HepG2 (cell line): Measurements from ENCODE around the gene G6PC3. TPM values are rescaled to one million over a fixed set of nuclear protein-coding genes. Genes with fewer than 3 reads are reported as not detected.
A peak's percentile ranks its signal among the peaks of the same experiment; 100 is the strongest.

Experiments
- ARID5B ChIP-seq: IDR thresholded peaks from 2 replicates; pipeline ENCODE4 v1.4.0; 2020; ENCODE audit warnings: mild to moderate bottlenecking, missing genetic modification reagents
- ASH2L ChIP-seq: fragments of 300-600, 200-600 bp; sonication (generic); IDR thresholded peaks from 2 replicates; pipeline ENCODE4 v1.7.0; 2017; ENCODE audit warnings: low read depth, mild to moderate bottlenecking, moderate library complexity, mixed read lengths, low read length; ENCODE audit not compliant: insufficient read length
- ELF4 ChIP-seq: sonication (generic); formaldehyde crosslinking; IDR thresholded peaks from 2 replicates; pipeline ENCODE4 v1.5.0; 2020; ENCODE audit warnings: missing genetic modification reagents, mild to moderate bottlenecking, moderate library complexity, borderline replicate concordance
- FOXJ3 ChIP-seq: sonication (generic); formaldehyde crosslinking; IDR thresholded peaks from 2 replicates; pipeline ENCODE4 v1.4.0; 2020; ENCODE audit warnings: missing genetic modification reagents, mild to moderate bottlenecking, borderline replicate concordance
- GABPB1 ChIP-seq: IDR thresholded peaks from 2 replicates; pipeline ENCODE4 v1.6.1; 2016; ENCODE audit warnings: mild to moderate bottlenecking, missing genetic modification reagents, moderate library complexity, missing compliant biosample characterization
- HNRNPH1 ChIP-seq: fragments of 200-400 bp; formaldehyde crosslinking; optimal IDR thresholded peaks from 2 replicates; pipeline ENCODE3; 2017; ENCODE audit warnings: mild to moderate bottlenecking, low read depth, low read length
- HOXA7 ChIP-seq: sonication (generic); formaldehyde crosslinking; IDR thresholded peaks from 2 replicates; pipeline ENCODE4 v1.8.1; 2022; ENCODE audit warnings: mild to moderate bottlenecking, missing genetic modification reagents, moderate library complexity
- KLF6 ChIP-seq: IDR thresholded peaks from 2 replicates; pipeline ENCODE4 v1.8.0; 2016; ENCODE audit warnings: missing biosample characterization, missing genetic modification reagents
- PHF20 ChIP-seq: sonication (generic); formaldehyde crosslinking; IDR thresholded peaks from 2 replicates; pipeline ENCODE4 v1.5.0; 2020; ENCODE audit warnings: mild to moderate bottlenecking, missing genetic modification reagents
- POLR2AphosphoS2 ChIP-seq: IDR thresholded peaks from 2 replicates; pipeline ENCODE4 v1.6.1; 2011; ENCODE audit warnings: low read depth, low read length, improper control_type of control experiment
- SKIL ChIP-seq: sonication (generic); formaldehyde crosslinking; IDR thresholded peaks from 2 replicates; pipeline ENCODE4 v1.8.0; 2022; ENCODE audit warnings: missing genetic modification reagents, mild to moderate bottlenecking, moderate library complexity, borderline replicate concordance
- SOX5 ChIP-seq: IDR thresholded peaks from 2 replicates; pipeline ENCODE4 v1.6.1; 2016; ENCODE audit warnings: borderline replicate concordance
- SRY ChIP-seq: sonication (generic); formaldehyde crosslinking; IDR thresholded peaks from 2 replicates; pipeline ENCODE4 v1.8.0; 2022; ENCODE audit warnings: mild to moderate bottlenecking, missing genetic modification reagents
- USF2 ChIP-seq, 2 experiments: sonication (generic) in 1 of 2; formaldehyde crosslinking in 1 of 2; IDR thresholded peaks; 2 replicates each; pipeline versions ENCODE4 v1.5.1 to v1.6.1; 2011 to 2020; ENCODE audit warnings: borderline replicate concordance in 1 of 2, low read depth in 1 of 2, low read length in 1 of 2, mild to moderate bottlenecking in 1 of 2, missing genetic modification reagents in 1 of 2, moderate library complexity in 1 of 2
- ZFP82 ChIP-seq: sonication (generic); formaldehyde crosslinking; IDR thresholded peaks from 2 replicates; pipeline ENCODE4 v1.5.1; 2020; ENCODE audit warnings: mild to moderate bottlenecking, missing genetic modification reagents, borderline replicate concordance
- ZNF10 ChIP-seq: sonication (generic); formaldehyde crosslinking; IDR thresholded peaks from 2 replicates; pipeline ENCODE4 v1.4.0; 2020; ENCODE audit warnings: mild to moderate bottlenecking, low read depth, missing genetic modification reagents, borderline replicate concordance
- ZNF207 ChIP-seq: fragments of 450-650 bp; IDR thresholded peaks from 2 replicates; pipeline ENCODE4 v1.6.1; 2016; ENCODE audit warnings: antibody characterized with exemption, borderline replicate concordance
- ZNF326 ChIP-seq: sonication (generic); formaldehyde crosslinking; IDR thresholded peaks from 2 replicates; pipeline ENCODE4 v1.4.0; 2020; ENCODE audit warnings: missing genetic modification reagents, borderline replicate concordance
- ZNF674 ChIP-seq: sonication (generic); formaldehyde crosslinking; IDR thresholded peaks from 2 replicates; pipeline ENCODE4 v1.5.0; 2020; ENCODE audit warnings: low read depth, mild to moderate bottlenecking, missing genetic modification reagents
- ZNF768 ChIP-seq: sonication (generic); formaldehyde crosslinking; IDR thresholded peaks from 2 replicates; pipeline ENCODE4 v1.4.0; 2020; ENCODE audit warnings: missing genetic modification reagents
- ZNF780A ChIP-seq: sonication (generic); formaldehyde crosslinking; IDR thresholded peaks from 2 replicates; pipeline ENCODE4 v1.8.0; 2022; ENCODE audit warnings: mild to moderate bottlenecking, missing genetic modification reagents, moderate library complexity
- polyA plus RNA-seq, 8 experiments: library from polyadenylated mRNA; depleted of rRNA in 3 of 8; stranded (reverse) in 7 of 8; unstranded in 1 of 8; fragments of >200 nt; fragmentation: Illumina TruSeq in 4 of 8; extraction: Trizol in 4 of 8; gene quantifications; 2 replicates each; pipeline versions ENCODE4 v1.2.1 to v1.2.3, GENCODE V29; 2011 to 2016; ENCODE audit warnings: low read depth in 4 of 8, missing spikeins in 1 of 8, mixed read lengths in 1 of 8; ENCODE audit not compliant: insufficient read depth in 1 of 8
- total RNA-seq, 5 experiments: library from RNA; depleted of rRNA; stranded (reverse); fragments of >200 nt; fragmentation: Illumina TruSeq; extraction: Trizol; gene quantifications; 2 replicates each; pipeline ENCODE4 v1.2.3, GENCODE V29; 2016; ENCODE audit warnings: low read depth in 1 of 5

The G6PC3 gene
- total and polyA plus RNA-seq, 2 of the 13 experiments (the other 11 are each of a cell fraction or from before 2014, with no cell fraction given) = 38.5 to 75.8 TPM

- TF ChIP-seq USF2 (IDR thresholded peaks at IDR 0.05; ENCODE audit: low read depth, low read length) (no peak), USF2 (CRISPR knock-in tag; IDR thresholded peaks at IDR 0.05; ENCODE audit: borderline replicate concordance) (no peak), ELF4 (CRISPR knock-in tag) (no peak), ZNF768 (CRISPR knock-in tag) (peak; percentile 57; the same call in 1 of the 2 replicates), ZFP82 (no peak), ZNF780A (CRISPR knock-in tag) (no peak), ZNF326 (CRISPR knock-in tag) (no peak), ZNF10 (no peak), SKIL (no peak), SOX5 (0 out of 2 replicates have a peak, but pooled peaks have one; percentile 11), PHF20 (CRISPR knock-in tag) (no peak), SRY (CRISPR knock-in tag) (no peak), ZNF207 (no peak), HNRNPH1 (no peak), POLR2AphosphoS2 (no peak), ARID5B (CRISPR knock-in tag) (peak; percentile 43; the same call in 1 of the 2 replicates), KLF6 (CRISPR knock-in tag) (no peak), ZNF674 (CRISPR knock-in tag) (no peak), ASH2L (peak; percentile 32), HOXA7 (CRISPR knock-in tag) (no peak), FOXJ3 (CRISPR knock-in tag) (peak; percentile 55; the same call in 1 of the 2 replicates), GABPB1 (CRISPR knock-in tag) (no peak)
These were observed 6.4 kb downstream of the G6PC3 start (continued) for GRCh38 chr17:44076716-44077594.
